Activated CD8-positive, alpha-beta T cell treated with anti-CD3 and anti-CD28 coated beads for 36 hours (primary cell): ENCODE measurements around the gene HTR3B. TPM values are rescaled to one million over a fixed set of nuclear protein-coding genes. Genes with fewer than 3 reads are reported as not detected.
"Not testable (repeated sequence)": the region's sequence is repeated elsewhere in the genome, so short reads cannot be mapped to it uniquely, and the experiment has no call there.

ENCODE experiments used
- ATAC-seq: fragments of 200-7000 bp; cut with Tn5 transposase; one replicate; pipeline ENCODE4 v1.10.0; 2021; ENCODE audit warnings: mild to moderate bottlenecking, moderate library complexity
- CTCF ChIA-PET: fragments of 350-600 bp; sonication (Branson Sonifier 250); formaldehyde crosslinking; loops from one replicate; lab custom pipeline; 2021; ENCODE audit warnings: antibody characterized with exemption; lab: Charles Lee
- POLR2A ChIA-PET: fragments of 350-600 bp; sonication (Branson Sonifier 250); formaldehyde crosslinking; loops from one replicate; lab custom pipeline; 2021; ENCODE audit warnings: antibody characterized with exemption; lab: Charles Lee
- DNase-seq: peaks from one replicate; pipeline ENCODE4 v3.0.0-alpha.2; 2020
- H3K27ac Mint-ChIP-seq: one replicate; pipeline ENCODE4 v1.8.0; 2021; ENCODE audit warnings: mild to moderate bottlenecking, mixed read lengths
- H3K27me3 Mint-ChIP-seq: one replicate; pipeline ENCODE4 v1.8.0; 2021; ENCODE audit warnings: mixed read lengths
- H3K36me3 Mint-ChIP-seq: one replicate; pipeline ENCODE4 v1.8.0; 2021; ENCODE audit warnings: low read depth, mixed read lengths
- H3K4me1 Mint-ChIP-seq: one replicate; pipeline ENCODE4 v1.8.0; 2021; ENCODE audit warnings: low read depth, mixed read lengths
- H3K4me3 Mint-ChIP-seq: one replicate; pipeline ENCODE4 v1.8.0; 2021; ENCODE audit warnings: mild to moderate bottlenecking, moderate library complexity, mixed read lengths
- H3K9me3 Mint-ChIP-seq: one replicate; pipeline ENCODE4 v1.8.0; 2021; ENCODE audit warnings: mixed read lengths
- intact Hi-C: fragments of 100-400 bp; cut with micrococcal nuclease; formaldehyde crosslinking; loops from one replicate; pipeline ENCODE4 v1.10.0; 2022
- total RNA-seq, 2 experiments: library from RNA; stranded (reverse); gene quantifications; one replicate each; pipeline ENCODE4 v1.2.3, GENCODE V29; 2021
- TF ChIP-seq, protein P1 (sequence below): fragments of 200-600 bp; IDR thresholded peaks from one replicate; pipeline ENCODE4 v1.8.0; 2022; ENCODE audit warnings: antibody characterized with exemption, mild to moderate bottlenecking

Gene HTR3B
- total RNA-seq, 2 experiments from 2014 or later, result not detected

DNA sequence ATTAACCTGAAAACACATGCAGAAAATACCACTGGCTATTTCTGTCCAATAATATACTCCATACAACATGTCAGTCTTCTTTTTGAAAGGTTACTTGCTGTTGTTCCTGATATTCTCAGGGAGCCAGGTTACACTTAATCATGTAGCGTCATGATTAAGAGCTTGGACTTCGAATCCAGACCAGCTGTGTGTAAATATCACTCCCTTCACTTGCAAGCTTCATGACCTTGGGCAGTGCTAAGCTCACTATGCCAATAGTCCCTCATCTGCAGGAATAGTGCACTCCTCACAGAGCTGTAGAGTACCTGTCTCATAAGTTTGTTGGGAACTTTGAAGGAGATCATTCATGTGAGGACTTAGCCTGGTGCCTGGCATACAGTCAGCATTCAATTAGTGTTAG lies 1.9 kb downstream of the HTR3B start:
- intact Hi-C loops, result no loop called here
- H3K36me3 Mint-ChIP-seq, result no peaks in the 10 kb centered on the region
- no peak overlapping the region for H3K4me3 Mint-ChIP-seq
- no peak for DNase-seq
- ATAC-seq, result no peak
- no peaks in the 10 kb centered on the region for H3K9me3 Mint-ChIP-seq
- CTCF ChIA-PET, result interaction anchor here (3.7 to 3.9 kb wide), 2 partner anchors 10 to 354 kb away, joined by 15 to 22 read pairs; no protein-coding TSS in a partner anchor
- no peak overlapping the region for H3K27ac Mint-ChIP-seq
- H3K4me1 Mint-ChIP-seq, result no peaks in the 10 kb centered on the region
- TF ChIP-seq, protein P1, sequence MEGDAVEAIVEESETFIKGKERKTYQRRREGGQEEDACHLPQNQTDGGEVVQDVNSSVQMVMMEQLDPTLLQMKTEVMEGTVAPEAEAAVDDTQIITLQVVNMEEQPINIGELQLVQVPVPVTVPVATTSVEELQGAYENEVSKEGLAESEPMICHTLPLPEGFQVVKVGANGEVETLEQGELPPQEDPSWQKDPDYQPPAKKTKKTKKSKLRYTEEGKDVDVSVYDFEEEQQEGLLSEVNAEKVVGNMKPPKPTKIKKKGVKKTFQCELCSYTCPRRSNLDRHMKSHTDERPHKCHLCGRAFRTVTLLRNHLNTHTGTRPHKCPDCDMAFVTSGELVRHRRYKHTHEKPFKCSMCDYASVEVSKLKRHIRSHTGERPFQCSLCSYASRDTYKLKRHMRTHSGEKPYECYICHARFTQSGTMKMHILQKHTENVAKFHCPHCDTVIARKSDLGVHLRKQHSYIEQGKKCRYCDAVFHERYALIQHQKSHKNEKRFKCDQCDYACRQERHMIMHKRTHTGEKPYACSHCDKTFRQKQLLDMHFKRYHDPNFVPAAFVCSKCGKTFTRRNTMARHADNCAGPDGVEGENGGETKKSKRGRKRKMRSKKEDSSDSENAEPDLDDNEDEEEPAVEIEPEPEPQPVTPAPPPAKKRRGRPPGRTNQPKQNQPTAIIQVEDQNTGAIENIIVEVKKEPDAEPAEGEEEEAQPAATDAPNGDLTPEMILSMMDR, result no peak
- H3K27me3 Mint-ChIP-seq, result peaks cover 10% of the 10 kb centered on the region
- POLR2A ChIA-PET, result no interaction called here

GRCh38 chr11:113907152-113907551 lies 2.6 kb downstream of the HTR3B start:
- Mint-ChIP-seq H3K4me3 (no peak overlapping the region), H3K36me3 (no peaks in the 10 kb centered on the region), H3K9me3 (no peaks in the 10 kb centered on the region), H3K27me3 (peaks cover 13% of the 10 kb centered on the region), H3K4me1 (no peaks in the 10 kb centered on the region), H3K27ac (no peak overlapping the region)
- CTCF ChIA-PET, result interaction anchor here (3.7 to 3.9 kb wide), 2 partner anchors 11 to 354 kb away, joined by 15 to 22 read pairs; no protein-coding TSS in a partner anchor
- DNase-seq (no peak), ATAC-seq (no peak)
- POLR2A ChIA-PET, result interaction anchor here (0.6 kb wide), 1 partner anchor 61 kb away, joined by 3 read pairs; no protein-coding TSS in a partner anchor
- TF ChIP-seq, protein P1, result no peak
- intact Hi-C loops, result no loop called here

DNA sequence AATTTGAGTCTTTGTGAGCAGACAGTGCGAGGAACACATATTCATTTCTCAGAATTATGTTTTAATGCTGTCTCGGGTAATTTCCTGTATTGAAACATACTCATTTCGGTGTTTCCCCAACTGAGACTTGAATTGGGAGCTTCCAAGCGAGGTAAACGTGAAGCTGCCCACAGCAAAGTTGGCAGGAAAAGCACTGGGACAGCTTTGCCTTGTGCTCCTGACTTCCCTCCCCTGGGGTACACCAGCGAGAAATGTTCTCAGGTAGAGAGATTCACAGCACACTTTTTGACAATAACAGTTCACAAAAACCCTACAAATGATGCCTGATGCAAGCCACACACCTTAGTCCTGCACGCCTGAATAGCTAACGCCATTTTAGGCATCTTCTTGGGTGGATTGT lies 3.1 kb downstream of the HTR3B start:
- Mint-ChIP-seq H3K9me3 (no peaks in the 10 kb centered on the region), H3K4me3 (no peak overlapping the region), H3K27ac (no peak overlapping the region), H3K4me1 (no peaks in the 10 kb centered on the region), H3K27me3 (peaks cover 13% of the 10 kb centered on the region), H3K36me3 (no peaks in the 10 kb centered on the region)
- TF ChIP-seq, protein P1, result no peak
- ATAC-seq (no peak), DNase-seq (no peak)
- POLR2A ChIA-PET, result interaction anchor here (0.6 kb wide), 1 partner anchor 62 kb away, joined by 3 read pairs; no protein-coding TSS in a partner anchor
- CTCF ChIA-PET, result interaction anchor here (0.8 to 3.9 kb wide), 2 partner anchors 12 to 353 kb away, joined by 3 to 15 read pairs; no protein-coding TSS in a partner anchor
- intact Hi-C loops, result no loop called here

GRCh38 chr11:113908098-113908497 lies 3.5 kb downstream of the HTR3B start:
- TF ChIP-seq, protein P1, result no peak
- Mint-ChIP-seq H3K4me3 (no peak overlapping the region), H3K9me3 (no peaks in the 10 kb centered on the region), H3K4me1 (no peaks in the 10 kb centered on the region), H3K27ac (no peak overlapping the region), H3K27me3 (peaks cover 12% of the 10 kb centered on the region), H3K36me3 (no peaks in the 10 kb centered on the region)
- DNase-seq (no peak), ATAC-seq (no peak)
- intact Hi-C loops, result no loop called here
- ChIA-PET POLR2A (no interaction called here), CTCF (interaction anchor here (0.8 kb wide), 1 partner anchor 12 kb away, joined by 3 read pairs; no protein-coding TSS in a partner anchor)

GRCh38 chr11:113911491-113911890 lies 6.9 kb downstream of the HTR3B start:
- H3K27ac Mint-ChIP-seq, POLR2A ChIA-PET, DNase-seq, H3K9me3 Mint-ChIP-seq, H3K4me3 Mint-ChIP-seq, H3K4me1 Mint-ChIP-seq, intact Hi-C loops, ATAC-seq, H3K36me3 Mint-ChIP-seq: not testable (repeated sequence)
- CTCF ChIA-PET, result interaction anchor here (3.9 kb wide), 1 partner anchor 15 kb away, joined by 13 read pairs; no protein-coding TSS in a partner anchor
- peaks cover 11% of the 10 kb centered on the region for H3K27me3 Mint-ChIP-seq
